Brain pericyte (primary cell): ENCODE data around the gene BTK.
A peak's percentile ranks its signal among the peaks of the same experiment; 100 is the strongest.

ENCODE experiments used
- DNase-seq: peaks from one replicate; pipeline ENCODE4 v3.0.0-alpha.2; 2012; ENCODE audit warnings: low read depth, low spot score

Gene BTK

GRCh38 chrX:101385795-101386541 is at the start of gene BTK:
BTK (minus strand) TSS chrX:101386191; CDS start chrX:101375284, 10,907 bp downstream.
- no peak for DNase-seq

- no peak for DNase-seq
Observed at GRCh38 chrX:101430457-101431078, 44.6 kb upstream of the BTK start.

- peak; percentile 39 for DNase-seq
Observed at GRCh38 chrX:101429934-101430333, 43.9 kb upstream of the BTK start.

- no peak for DNase-seq
Observed at GRCh38 chrX:101427954-101428353, 42.0 kb upstream of the BTK start.

GRCh38 chrX:101419489-101419888 is 33.5 kb upstream of the BTK start:
- no peak for DNase-seq

GRCh38 chrX:101417981-101418841 is 32.2 kb upstream of the BTK start:
- no peak for DNase-seq

GRCh38 chrX:101417190-101417589 is 31.2 kb upstream of the BTK start:
- DNase-seq, result no peak

GRCh38 chrX:101416691-101417090 is 30.7 kb upstream of the BTK start:
- DNase-seq, result no peak

GRCh38 chrX:101415180-101416145 is 29.5 kb upstream of the BTK start:
- DNase-seq, result no peak

- no peak for DNase-seq
Observed at GRCh38 chrX:101411984-101412383, 26.0 kb upstream of the BTK start.

GRCh38 chrX:101410461-101410860 is 24.5 kb upstream of the BTK start:
- no peak for DNase-seq

- DNase-seq, result no peak
Observed at GRCh38 chrX:101409043-101409442, 23.1 kb upstream of the BTK start.

GRCh38 chrX:101408532-101408841 is 22.5 kb upstream of the BTK start:
- DNase-seq, result no peak

- peak; percentile 98 for DNase-seq
Observed at GRCh38 chrX:101407748-101408531, 21.9 kb upstream of the BTK start, which contains the start of the genes GLA and HNRNPH2. GLA (minus strand) TSS chrX:101407925; CDS start chrX:101407903, 22 bp downstream. HNRNPH2 (plus strand) TSS chrX:101408222; CDS start chrX:101411989, 3,767 bp downstream.

GRCh38 chrX:101407167-101407747 is 21.3 kb upstream of the BTK start:
- DNase-seq, result no peak

- no peak for DNase-seq
Observed at GRCh38 chrX:101399825-101400224, 13.8 kb upstream of the BTK start.

GRCh38 chrX:101398694-101399093 is 12.7 kb upstream of the BTK start:
- no peak for DNase-seq

GRCh38 chrX:101397779-101398178 is 11.8 kb upstream of the BTK start:
- DNase-seq, result no peak

GRCh38 chrX:101395789-101396188 is 9.8 kb upstream of the BTK start:
- no peak for DNase-seq

GRCh38 chrX:101394372-101394771 is 8.4 kb upstream of the BTK start:
- DNase-seq, result no peak
